Neural cell (in vitro differentiated cells): Measurements from ENCODE around the gene ZNF750.

Source experiments
- CTCF ChIP-seq: fragments of 450-650 bp; IDR thresholded peaks from 2 replicates; pipeline ENCODE4 v1.5.1; 2014; ENCODE audit warnings: antibody characterized with exemption, mild to moderate bottlenecking, moderate library complexity; ENCODE audit not compliant: poor library complexity, severe bottlenecking
- EP300 ChIP-seq: fragments of 450-650 bp; conservative IDR thresholded peaks from 2 replicates; pipeline ENCODE4 v1.6.1; 2014; ENCODE audit warnings: antibody characterized with exemption, mild to moderate bottlenecking, moderate library complexity; ENCODE audit not compliant: poor library complexity, severe bottlenecking
- EZH2 ChIP-seq: fragments of 200-600, 300-800 bp; shearing (Covaris generic), sonication (generic); IDR thresholded peaks from 2 replicates; pipeline ENCODE4 v1.6.1; 2014; ENCODE audit warnings: antibody characterized with exemption, low read length, borderline replicate concordance, mild to moderate bottlenecking; ENCODE audit not compliant: insufficient read depth, poor library complexity, severe bottlenecking
- POLR2AphosphoS5 ChIP-seq: IDR thresholded peaks from 2 replicates; pipeline ENCODE4 v1.6.1; 2012
- RAD21 ChIP-seq: fragments of 450-650 bp; conservative IDR thresholded peaks from 2 replicates; pipeline ENCODE4 v1.6.1; 2014; ENCODE audit warnings: antibody characterized with exemption, mild to moderate bottlenecking, moderate library complexity
- REST ChIP-seq: IDR thresholded peaks from 2 replicates; pipeline ENCODE4 v1.6.1; 2012; ENCODE audit warnings: borderline replicate concordance
- SMC3 ChIP-seq: fragments of 450-650 bp; conservative IDR thresholded peaks from 2 replicates; pipeline ENCODE4 v1.6.1; 2014; ENCODE audit warnings: antibody characterized with exemption, mild to moderate bottlenecking, moderate library complexity; ENCODE audit not compliant: poor library complexity
- TAF1 ChIP-seq: IDR thresholded peaks from 2 replicates; pipeline ENCODE4 v1.6.1; 2012; ENCODE audit warnings: low read depth

- no peak for TF ChIP-seq POLR2AphosphoS5
- TF ChIP-seq CTCF, result no peak
- no peak for TF ChIP-seq RAD21
- no peak for TF ChIP-seq EZH2
- no peak for TF ChIP-seq REST
- TF ChIP-seq SMC3, result no peak
- no peak for TF ChIP-seq TAF1
- no peak for TF ChIP-seq EP300
Measured at GRCh38 chr17:82794781-82795482, 44.9 kb downstream of the ZNF750 start.
